Progenitor cell of endocrine pancreas (in vitro differentiated cells): Measurements from ENCODE around the gene SLC22A31. TPM values are rescaled to one million over a fixed set of nuclear protein-coding genes. Genes with fewer than 3 reads are reported as not detected.
A peak's percentile ranks its signal among the peaks of the same experiment; 100 is the strongest.
"Not testable (repeated sequence)": the region's sequence is repeated elsewhere in the genome, so short reads cannot be mapped to it uniquely, and the experiment has no call there.

Experiments used
- DNase-seq: peaks from one replicate; pipeline ENCODE4 v3.0.0; 2021; ENCODE audit warnings: low spot score; ENCODE audit not compliant: unreplicated experiment
- H3K27ac Mint-ChIP-seq: 2 replicates; pipeline ENCODE4 v1.8.0; 2021; ENCODE audit warnings: mild to moderate bottlenecking, moderate library complexity, mixed read lengths
- H3K27me3 Mint-ChIP-seq: 2 replicates; pipeline ENCODE4 v1.8.0; 2021; ENCODE audit warnings: mixed read lengths
- H3K36me3 Mint-ChIP-seq: 2 replicates; pipeline ENCODE4 v1.8.0; 2022; ENCODE audit warnings: mixed read lengths; ENCODE audit not compliant: insufficient read depth
- H3K4me1 Mint-ChIP-seq: 2 replicates; pipeline ENCODE4 v1.8.0; 2021; ENCODE audit warnings: low read depth, mixed read lengths
- H3K4me3 Mint-ChIP-seq: 2 replicates; pipeline ENCODE4 v1.8.0; 2021; ENCODE audit warnings: low read depth, mild to moderate bottlenecking, moderate library complexity, mixed read lengths
- H3K9me3 Mint-ChIP-seq: 2 replicates; pipeline ENCODE4 v1.8.0; 2021; ENCODE audit warnings: low read depth, mixed read lengths
- CTCF ChIP-seq: fragments of 200-600 bp; sonication (generic); IDR thresholded peaks from one replicate; pipeline ENCODE4 v1.5.0; 2021; ENCODE audit warnings: antibody characterized with exemption, mild to moderate bottlenecking; ENCODE audit not compliant: unreplicated experiment
- total RNA-seq: library from RNA; stranded (reverse); gene quantifications from 2 replicates; pipeline ENCODE4 v1.2.1, GENCODE V29; 2021

The SLC22A31 gene
- total RNA-seq, 1 donor from 2014 or later, result 6.9 TPM

- Mint-ChIP-seq H3K27ac (no peak overlapping the region), H3K27me3 (peaks cover 29% of the 10 kb centered on the region), H3K4me3 (no peak overlapping the region), H3K36me3 (no peaks in the 10 kb centered on the region), H3K4me1 (no peaks in the 10 kb centered on the region), H3K9me3 (no peaks in the 10 kb centered on the region)
- TF ChIP-seq CTCF, result no peak
- DNase-seq, result peak; percentile 9
Observed at GRCh38 chr16:89193576-89194293, 6.6 kb downstream of the SLC22A31 start.

GRCh38 chr16:89192956-89193575, 7.3 kb downstream of the SLC22A31 start:
- Mint-ChIP-seq H3K4me1 (no peaks in the 10 kb centered on the region), H3K9me3 (no peaks in the 10 kb centered on the region), H3K27ac (no peak overlapping the region), H3K36me3 (no peaks in the 10 kb centered on the region), H3K4me3 (no peak overlapping the region), H3K27me3 (peaks cover 29% of the 10 kb centered on the region)
- DNase-seq, result peak; percentile 10
- TF ChIP-seq CTCF, result no peak

GRCh38 chr16:89192186-89192955, 8.0 kb downstream of the SLC22A31 start:
- not testable (repeated sequence) for H3K9me3 Mint-ChIP-seq, H3K36me3 Mint-ChIP-seq, H3K27ac Mint-ChIP-seq, H3K4me1 Mint-ChIP-seq, H3K4me3 Mint-ChIP-seq
- peak; percentile 17 for DNase-seq
- peaks cover 24% of the 10 kb centered on the region for H3K27me3 Mint-ChIP-seq

DNA sequence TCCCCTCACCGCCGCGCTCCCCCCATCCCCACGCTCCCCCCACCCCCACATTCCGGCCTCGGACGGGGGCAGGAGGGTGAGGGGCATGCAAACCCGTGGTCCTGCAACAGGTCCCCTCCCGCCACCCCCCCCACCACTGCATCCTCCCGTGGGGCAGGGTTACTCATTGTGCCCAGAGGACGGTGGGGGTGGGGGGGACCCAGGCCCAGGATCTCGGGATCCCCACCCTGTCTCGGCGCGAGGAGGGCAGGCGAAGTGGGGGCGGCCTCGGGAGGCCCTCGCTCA, 8.5 kb downstream of the SLC22A31 start:
- peaks cover 25% of the 10 kb centered on the region for H3K27me3 Mint-ChIP-seq
- no peak overlapping the region for H3K27ac Mint-ChIP-seq
- no peak for TF ChIP-seq CTCF
- DNase-seq, result peak; percentile 12
- H3K36me3 Mint-ChIP-seq, result no peaks in the 10 kb centered on the region
- H3K4me3 Mint-ChIP-seq, result no peak overlapping the region
- no peaks in the 10 kb centered on the region for H3K4me1 Mint-ChIP-seq
- no peaks in the 10 kb centered on the region for H3K9me3 Mint-ChIP-seq

GRCh38 chr16:89191033-89191900, 9.1 kb downstream of the SLC22A31 start:
- H3K4me3 Mint-ChIP-seq, result no peak overlapping the region
- peaks cover 25% of the 10 kb centered on the region for H3K27me3 Mint-ChIP-seq
- no peaks in the 10 kb centered on the region for H3K36me3 Mint-ChIP-seq
- no peak overlapping the region for H3K27ac Mint-ChIP-seq
- H3K4me1 Mint-ChIP-seq, result no peaks in the 10 kb centered on the region
- no peak for TF ChIP-seq CTCF
- no peaks in the 10 kb centered on the region for H3K9me3 Mint-ChIP-seq
- peak; percentile 8 for DNase-seq
